DMS153 treated with DMSO at 0.1 percent for 48 hours (cell line): Measurements from ENCODE around the gene SPAG4.

Source experiments
- DNase-seq: peaks from one replicate; lab custom pipeline; 2025; ENCODE audit not compliant: unreplicated experiment; lab: John Stamatoyannopoulos, UW

The SPAG4 gene

GRCh38 chr20:35619196-35620095 lies 3.8 kb downstream of the SPAG4 start:
- DNase-seq = peak; percentile 54

- DNase-seq = no peak
These were observed 5.4 kb downstream of the SPAG4 start for GRCh38 chr20:35620818-35621559.

GRCh38 chr20:35621560-35621946 lies 5.9 kb downstream of the SPAG4 start:
- DNase-seq = no peak

GRCh38 chr20:35625584-35626385 lies 10.2 kb downstream of the SPAG4 start:
- DNase-seq = no peak

GRCh38 chr20:35626386-35627001 lies 10.9 kb downstream of the SPAG4 start:
- no peak for DNase-seq

GRCh38 chr20:35627121-35627520 lies 11.5 kb downstream of the SPAG4 start:
- DNase-seq = no peak

- no peak for DNase-seq
These were observed 14.0 kb downstream of the SPAG4 start for GRCh38 chr20:35629427-35630145.

- no peak for DNase-seq
These were observed 15.0 kb downstream of the SPAG4 start for GRCh38 chr20:35630636-35631035.

GRCh38 chr20:35632539-35633115 lies 17.0 kb downstream of the SPAG4 start:
- no peak for DNase-seq

- no peak for DNase-seq
These were observed 20.0 kb downstream of the SPAG4 start for GRCh38 chr20:35635652-35636051.

- no peak for DNase-seq
These were observed 20.5 kb downstream of the SPAG4 start for GRCh38 chr20:35636095-35636494.

- DNase-seq = no peak
These were observed 21.6 kb downstream of the SPAG4 start for GRCh38 chr20:35637276-35637675.

GRCh38 chr20:35638751-35639150 lies 23.1 kb downstream of the SPAG4 start:
- no peak for DNase-seq

GRCh38 chr20:35640724-35641123 lies 25.1 kb downstream of the SPAG4 start:
- DNase-seq = no peak

- no peak for DNase-seq
These were observed 26.1 kb downstream of the SPAG4 start for GRCh38 chr20:35641743-35642142.

- no peak for DNase-seq
These were observed 27.4 kb downstream of the SPAG4 start for GRCh38 chr20:35643045-35643444.

GRCh38 chr20:35644806-35645205 lies 29.2 kb downstream of the SPAG4 start:
- DNase-seq = no peak

GRCh38 chr20:35648836-35649235 lies 33.2 kb downstream of the SPAG4 start:
- no peak for DNase-seq

- no peak for DNase-seq
These were observed 35.0 kb downstream of the SPAG4 start for GRCh38 chr20:35650632-35651031.

GRCh38 chr20:35651958-35652357 lies 36.3 kb downstream of the SPAG4 start:
- DNase-seq = no peak
